ENCODE data around the gene ADARB2. TPM values are rescaled to one million over a fixed set of nuclear protein-coding genes. Genes with fewer than 3 reads are reported as not detected.

ADARB2 gene
- total and polyA plus RNA-seq, 10 of the 15 experiments (the other 5 are each of a cell fraction or from before 2014, with no cell fraction given), result 0.02 to 4.1 (median 0.76) TPM

- Histone ChIP-seq H3K9me3 (replicated peaks; ENCODE audit: control insufficient read depth, insufficient read depth, low read length) (no peaks in the 10 kb centered on the region), H3K4me2 (ENCODE audit: control insufficient read depth, insufficient read depth) (no peak overlapping the region), H3K9ac (ENCODE audit: control insufficient read depth, insufficient read depth, low read length) (no peak overlapping the region), H3K4me3 (no peak overlapping the region), H3K27me3 (replicated peaks in 1 of 2; ENCODE audit: control insufficient read depth in 2 of 2, insufficient read depth in 2 of 2, low read length in 1 of 2) (no peaks in the 10 kb centered on the region), H3K4me1 (ENCODE audit: control insufficient read depth, insufficient read depth, low read length) (no peaks in the 10 kb centered on the region), H2AFZ (ENCODE audit: control insufficient read depth, low read depth, low read length) (no peak overlapping the region), H3K27ac (ENCODE audit: control insufficient read depth, insufficient read depth) (no peak overlapping the region), H4K20me1 (ENCODE audit: control insufficient read depth, insufficient read depth) (no peaks in the 10 kb centered on the region; the same call in 1 of the 2 replicates), H3K36me3 (ENCODE audit: control insufficient read depth in 2 of 2, insufficient read depth in 2 of 2, low read length in 1 of 2) (no peaks in the 10 kb centered on the region), H3K79me2 (ENCODE audit: control insufficient read depth, insufficient read depth, low read length) (no peaks in the 10 kb centered on the region)
- ChIA-PET CTCF (interaction anchor here (1.7 kb wide), 1 partner anchor 12 kb away, joined by 4 read pairs; no protein-coding TSS in a partner anchor), SMC1A (ENCODE audit: uncharacterized antibody, unreplicated experiment) (interaction anchor here (1.0 to 1.5 kb wide), 2 partner anchors 43 to 138 kb away, joined by 3 to 4 read pairs; no protein-coding TSS in a partner anchor), POLR2A (no interaction called here), RAD21 (ENCODE audit: unreplicated experiment) (no interaction called here)
- 0% methylated on average over 1 of the region's 1 CpG for WGBS (ENCODE audit: insufficient coverage, insufficient replicate concordance, low lambda C conversion rate, missing lambda C conversion rate)
- in situ Hi-C loops (cut with MboI), result no loop called here
- peak; percentile 4 for DNase-seq (ENCODE audit: low read depth, low spot score)
- BruUV-seq (replicated peaks), result no TSS peak
- FAIRE-seq, result no peak
- TF ChIP-seq RUNX3 (IDR thresholded peaks at IDR 0.05; ENCODE audit: low read length) (peak; percentile 35; the same call in 1 of the 2 replicates), ZBTB4 (CRISPR knock-in tag; IDR thresholded peaks at IDR 0.05) (no peak), EP300 (IDR thresholded peaks at IDR 0.05; ENCODE audit: borderline replicate concordance in 1 of 2, control insufficient read depth in 1 of 2, low read depth in 2 of 2, low read length in 2 of 2) (peak in 1 of 2 experiments; percentile 26; a peak in 1 of 4 replicates), SUPT20H (IDR thresholded peaks at IDR 0.05; ENCODE audit: borderline replicate concordance, control insufficient read depth, low read depth, low read length) (no peak), SMARCA5 (IDR thresholded peaks at IDR 0.05) (0 out of 2 replicates have a peak, but pooled peaks have one; percentile 61), MTA2 (IDR thresholded peaks at IDR 0.05; ENCODE audit: low read depth) (peak; percentile 31; the same call in 1 of the 2 replicates)
- peak; percentile 70 for ATAC-seq
- intact Hi-C loops (cut with micrococcal nuclease; ENCODE audit: unreplicated experiment), result no loop called here
These were observed 139.8 kb downstream of the ADARB2 start for GRCh38 chr10:1597370-1598146.

All from GM12878 (cell line).